ENCODE data around the gene SPRED3. TPM values are rescaled to one million over a fixed set of nuclear protein-coding genes. Genes with fewer than 3 reads are reported as not detected.
"Not testable (repeated sequence)": the region's sequence is repeated elsewhere in the genome, so short reads cannot be mapped to it uniquely, and the experiment has no call there.

Gene SPRED3
- total and polyA plus RNA-seq, 9 of the 15 experiments (the other 6 are each of a cell fraction or from before 2014, with no cell fraction given): 0.05 to 1.3 (median 0.36) TPM

DNA sequence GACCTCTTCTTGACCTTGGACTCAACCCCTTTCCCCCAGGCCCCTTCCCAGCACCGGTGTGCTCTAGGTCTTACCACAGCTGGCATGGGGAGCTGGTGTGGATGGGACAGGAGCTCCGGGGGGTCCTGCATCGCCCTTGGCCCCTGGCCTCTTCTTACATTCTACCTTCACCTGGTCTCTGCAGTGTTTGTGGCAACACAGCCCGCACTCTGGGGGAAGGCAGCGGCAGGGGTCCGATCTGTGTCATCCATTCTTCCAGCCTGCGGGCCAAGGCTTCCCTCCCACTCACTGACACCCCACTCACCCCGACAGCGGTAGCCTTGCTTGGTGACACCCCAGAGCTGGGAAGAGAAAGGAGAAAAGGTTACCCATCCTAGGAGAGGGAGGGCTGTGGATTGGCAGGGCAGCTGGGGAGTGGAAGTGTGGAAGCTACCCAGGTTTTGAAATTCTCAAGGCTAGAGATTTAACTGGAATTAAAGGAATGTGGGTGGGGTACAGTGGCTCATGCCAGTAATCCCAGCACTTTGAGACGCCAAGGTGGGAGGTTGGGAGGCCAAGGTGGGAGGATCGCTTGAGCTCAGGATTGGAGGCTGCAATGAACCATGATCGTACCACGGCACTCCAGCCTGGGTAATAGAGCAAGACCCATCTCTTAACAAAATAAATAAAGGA lies 22.7 kb downstream of the SPRED3 start:
- Histone ChIP-seq H3K4me1 (replicated peaks in 1 of 2; ENCODE audit: control insufficient read depth in 2 of 2, insufficient read depth in 2 of 2, low read length in 2 of 2) (peaks cover 29 to 48% of the 10 kb centered on the region in 2 experiments; a peak in 4 of 5 replicates), H3K4me3 (no peak overlapping the region), H3K79me2 (ENCODE audit: control insufficient read depth, insufficient read depth, low read length) (no peaks in the 10 kb centered on the region), H3K27ac (ENCODE audit: extremely low read depth, low read depth, low read length) (no peak overlapping the region; the same call in 2 of the 3 replicates), H3K27me3 (ENCODE audit: control insufficient read depth in 2 of 2, insufficient read depth in 2 of 2, low read length in 2 of 2) (no peaks in the 10 kb centered on the region), H3K9ac (ENCODE audit: insufficient read depth in 1 of 2, low read depth in 2 of 2, low read length in 2 of 2) (peak overlapping the region in 1 of 2 experiments; percentile 81; a peak in 2 of 4 replicates), H3K36me3 (ENCODE audit: control insufficient read depth, insufficient read depth, low read length) (peaks cover 16% of the 10 kb centered on the region; the same call in 2 of the 3 replicates), H3K9me3 (replicated peaks; ENCODE audit: control insufficient read depth, insufficient read depth, low read depth, low read length) (no peaks in the 10 kb centered on the region), H2AFZ (ENCODE audit: low read depth, low read length) (no peak overlapping the region), H3K9me1 (ENCODE audit: control insufficient read depth, insufficient read depth, low read length) (peaks cover 5% of the 10 kb centered on the region), H4K20me1 (replicated peaks; ENCODE audit: control insufficient read depth, insufficient read depth, low read length) (no peaks in the 10 kb centered on the region), H3K4me2 (ENCODE audit: insufficient read depth, low read length) (no peak overlapping the region)
- ChIA-PET POLR2A (interaction anchor here (0.6 to 1.7 kb wide), 3 partner anchors 13 to 276 kb away, joined by 3 to 4 read pairs (median 3); partner anchors contain the start of gene CATSPERG), CTCF (ENCODE audit: low intra/inter-chr PET ratio) (no interaction called here)
- DNase-seq (ENCODE audit: extremely low read depth in 1 of 4, low spot score in 3 of 4): no peak
- intact Hi-C loops (cut with micrococcal nuclease): loop anchor here (5.0 kb wide), 1 partner anchor 96 kb away; no protein-coding TSS in a partner anchor
- no peak for FAIRE-seq
- in situ Hi-C loops (cut with MboI): no loop called here
- TF ChIP-seq POLR2G (IDR thresholded peaks at IDR 0.05; ENCODE audit: low read depth, low read length) (peak; percentile 66; the same call in 1 of the 2 replicates), MCM7 (IDR thresholded peaks at IDR 0.05) (no peak), ETV5 (CRISPR knock-in tag; IDR thresholded peaks at IDR 0.05; ENCODE audit: low read depth) (no peak), HLTF (IDR thresholded peaks at IDR 0.05) (no peak), RFX5 (IDR thresholded peaks at IDR 0.05; ENCODE audit: low read depth, low read length) (no peak)
- TF ChIP-seq, protein P1, sequence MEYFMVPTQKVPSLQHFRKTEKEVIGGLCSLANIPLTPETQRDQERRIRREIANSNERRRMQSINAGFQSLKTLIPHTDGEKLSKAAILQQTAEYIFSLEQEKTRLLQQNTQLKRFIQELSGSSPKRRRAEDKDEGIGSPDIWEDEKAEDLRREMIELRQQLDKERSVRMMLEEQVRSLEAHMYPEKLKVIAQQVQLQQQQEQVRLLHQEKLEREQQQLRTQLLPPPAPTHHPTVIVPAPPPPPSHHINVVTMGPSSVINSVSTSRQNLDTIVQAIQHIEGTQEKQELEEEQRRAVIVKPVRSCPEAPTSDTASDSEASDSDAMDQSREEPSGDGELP (CRISPR knock-in tag; IDR thresholded peaks at IDR 0.05; ENCODE audit: borderline replicate concordance): 0 out of 2 replicates have a peak, but pooled peaks have one; percentile 17
- 66% methylated on average over 9 of the region's 13 CpGs for WGBS (ENCODE audit: insufficient coverage, low coverage, missing lambda C conversion rate)
- no peak for ATAC-seq
- no TSS peak for BruUV-seq (replicated peaks)

DNA sequence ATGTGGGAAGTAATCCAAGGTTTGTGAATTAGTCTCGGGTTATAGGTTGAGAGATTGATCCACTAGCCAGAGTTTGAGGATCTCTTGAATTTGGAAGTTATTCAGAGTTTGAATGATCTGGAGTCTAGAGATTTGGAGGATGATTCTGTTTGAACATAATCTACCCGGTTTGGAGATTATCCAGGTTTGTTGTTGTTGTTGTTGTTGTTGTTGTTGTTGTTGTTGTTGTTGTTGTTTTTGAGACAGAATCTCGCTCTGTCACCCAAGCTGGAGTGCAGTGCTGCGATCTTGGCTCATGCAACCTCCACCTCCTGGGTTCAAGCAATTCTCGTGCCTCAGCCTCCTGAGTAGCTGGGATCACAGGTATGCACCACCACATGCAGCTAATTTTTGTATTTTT lies 23.4 kb downstream of the SPRED3 start:
- DNase-seq (ENCODE audit: extremely low read depth in 1 of 4, low spot score in 3 of 4); FAIRE-seq; H3K79me2 ChIP-seq (ENCODE audit: control insufficient read depth, insufficient read depth, low read length); H3K27ac ChIP-seq (ENCODE audit: extremely low read depth, low read depth, low read length); H4K20me1 ChIP-seq (replicated peaks; ENCODE audit: control insufficient read depth, insufficient read depth, low read length); H3K27me3 ChIP-seq (ENCODE audit: control insufficient read depth in 2 of 2, insufficient read depth in 2 of 2, low read length in 2 of 2); H3K4me3 ChIP-seq; H2AFZ ChIP-seq (ENCODE audit: low read depth, low read length); H3K9me3 ChIP-seq (replicated peaks; ENCODE audit: control insufficient read depth, insufficient read depth, low read depth, low read length); H3K9me1 ChIP-seq (ENCODE audit: control insufficient read depth, insufficient read depth, low read length); ATAC-seq; H3K4me2 ChIP-seq (ENCODE audit: insufficient read depth, low read length); BruUV-seq (replicated peaks); CTCF ChIA-PET (ENCODE audit: low intra/inter-chr PET ratio); in situ Hi-C loops (cut with MboI); H3K9ac ChIP-seq (ENCODE audit: insufficient read depth in 1 of 2, low read depth in 2 of 2, low read length in 2 of 2): not testable (repeated sequence)
- H3K36me3 ChIP-seq (ENCODE audit: control insufficient read depth, insufficient read depth, low read length): peaks cover 12% of the 10 kb centered on the region; the same call in 2 of the 3 replicates
- WGBS (ENCODE audit: insufficient coverage, low coverage, missing lambda C conversion rate): 70% methylated on average over 4 of the region's 5 CpGs
- intact Hi-C loops (cut with micrococcal nuclease): loop anchor here (5.0 kb wide), 1 partner anchor 95 kb away; no protein-coding TSS in a partner anchor
- POLR2A ChIA-PET: interaction anchor here (0.6 to 1.7 kb wide), 2 partner anchors 12 to 277 kb away, joined by 3 to 4 read pairs; no protein-coding TSS in a partner anchor
- peaks cover 34 to 49% of the 10 kb centered on the region in 2 experiments; a peak in 4 of 5 replicates for H3K4me1 ChIP-seq (replicated peaks in 1 of 2; ENCODE audit: control insufficient read depth in 2 of 2, insufficient read depth in 2 of 2, low read length in 2 of 2)
